ELF-1 (cell line): ENCODE results near the gene SEL1L3.
"Not testable (repeated sequence)": the region's sequence is repeated elsewhere in the genome, so short reads cannot be mapped to it uniquely, and the experiment has no call there.

Source experiments
- DNase-seq: peaks from one replicate; pipeline ENCODE4 v3.0.0-alpha.2; 2016; ENCODE audit warnings: low read depth, low spot score

The SEL1L3 gene

GRCh38 chr4:25862411-25863346, at the start of gene SEL1L3:
Gene SEL1L3 (minus strand): TSS chr4:25862988. CDS start chr4:25862836, 152 bp downstream.
- DNase-seq: no peak

- no peak for DNase-seq
Observed at GRCh38 chr4:25911356-25911755, 48.6 kb upstream of the SEL1L3 start.

- DNase-seq: no peak
Observed at GRCh38 chr4:25908491-25908901, 45.7 kb upstream of the SEL1L3 start.

GRCh38 chr4:25906113-25906512, 43.3 kb upstream of the SEL1L3 start:
- not testable (repeated sequence) for DNase-seq

- no peak for DNase-seq
Observed at GRCh38 chr4:25905371-25905770, 42.6 kb upstream of the SEL1L3 start.

- no peak for DNase-seq
Observed at GRCh38 chr4:25904748-25905082, 41.9 kb upstream of the SEL1L3 start.

GRCh38 chr4:25903900-25904747, 41.3 kb upstream of the SEL1L3 start:
- DNase-seq: no peak

GRCh38 chr4:25901030-25901430, 38.2 kb upstream of the SEL1L3 start:
- no peak for DNase-seq

- no peak for DNase-seq
Observed at GRCh38 chr4:25900310-25900709, 37.5 kb upstream of the SEL1L3 start.

GRCh38 chr4:25896776-25897539, 34.2 kb upstream of the SEL1L3 start:
- no peak for DNase-seq

- no peak for DNase-seq
Observed at GRCh38 chr4:25892796-25893195, 30.0 kb upstream of the SEL1L3 start.

GRCh38 chr4:25890571-25891485, 28.0 kb upstream of the SEL1L3 start:
- peak; percentile 39 for DNase-seq

GRCh38 chr4:25889589-25890503, 27.1 kb upstream of the SEL1L3 start:
- no peak for DNase-seq

GRCh38 chr4:25888781-25889180, 26.0 kb upstream of the SEL1L3 start:
- DNase-seq: no peak

- DNase-seq: no peak
Observed at GRCh38 chr4:25884031-25884782, 21.4 kb upstream of the SEL1L3 start.

GRCh38 chr4:25883565-25883964, 20.8 kb upstream of the SEL1L3 start:
- no peak for DNase-seq

- DNase-seq: no peak
Observed at GRCh38 chr4:25882226-25882625, 19.4 kb upstream of the SEL1L3 start.

GRCh38 chr4:25881193-25881592, 18.4 kb upstream of the SEL1L3 start:
- DNase-seq: no peak
